ENCODE data around the gene MSRB2.
"Not testable (repeated sequence)": the region's sequence is repeated elsewhere in the genome, so short reads cannot be mapped to it uniquely, and the experiment has no call there.

The MSRB2 gene

GRCh38 chr10:23095404-23095965 is at the start of gene MSRB2:
TSS of gene MSRB2 (plus strand) at chr10:23095579. CDS start at chr10:23095609, 30 bp downstream.
- peak; percentile 51 to 54 for DNase-seq (ENCODE audit: low read depth in 2 of 2)

- DNase-seq (ENCODE audit: low read depth in 2 of 2): no peak
These were observed 49.4 kb upstream of the MSRB2 start for GRCh38 chr10:23046027-23046426.

- DNase-seq (ENCODE audit: low read depth in 2 of 2): no peak
These were observed 48.0 kb upstream of the MSRB2 start for GRCh38 chr10:23047201-23048050.

DNA sequence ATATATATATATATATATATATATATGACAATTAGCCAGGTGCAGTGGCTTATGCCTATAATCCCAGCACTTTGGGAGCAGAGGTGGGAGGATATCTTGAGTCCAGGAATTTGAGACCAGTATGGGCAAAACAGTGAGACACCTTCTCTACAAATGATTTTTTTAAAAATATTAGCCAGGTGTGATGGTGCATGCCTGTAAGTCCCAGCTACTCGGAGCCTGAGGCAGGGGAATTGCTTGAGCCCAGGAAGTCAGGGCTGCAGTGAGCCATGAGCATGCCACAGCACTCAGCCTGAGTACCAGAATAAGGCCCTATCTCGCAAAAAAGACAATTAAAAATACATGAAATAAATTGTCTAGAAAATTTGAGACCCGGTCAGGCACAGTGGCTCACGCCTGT is 47.2 kb upstream of the MSRB2 start:
- DNase-seq (ENCODE audit: low read depth in 2 of 2): no peak

GRCh38 chr10:23051278-23051677 is 44.1 kb upstream of the MSRB2 start:
- DNase-seq (ENCODE audit: low read depth in 2 of 2): no peak

DNA sequence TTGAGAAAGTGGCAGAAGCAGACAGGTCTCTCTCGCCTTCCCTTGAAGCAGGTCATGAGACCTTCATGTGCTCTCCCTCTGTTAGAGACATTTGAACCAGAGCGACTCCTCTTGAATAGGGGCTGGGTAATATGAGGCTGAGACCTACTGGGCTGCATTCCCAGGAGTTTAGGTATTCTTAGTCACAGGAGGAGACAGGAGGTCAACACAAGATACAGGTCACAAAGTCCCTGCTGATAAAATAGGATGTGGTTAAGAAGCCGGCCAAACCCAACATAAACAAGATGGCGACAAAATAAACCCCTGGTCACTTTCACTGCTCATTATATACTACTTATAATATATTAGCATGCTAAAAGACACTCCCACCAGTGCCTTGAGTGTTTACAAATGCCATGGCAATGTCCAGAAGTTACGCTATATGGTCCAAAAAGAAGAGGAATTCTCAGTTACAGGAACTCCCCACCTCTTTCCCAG is 43.5 kb upstream of the MSRB2 start:
- DNase-seq (ENCODE audit: low read depth in 2 of 2): no peak

DNA sequence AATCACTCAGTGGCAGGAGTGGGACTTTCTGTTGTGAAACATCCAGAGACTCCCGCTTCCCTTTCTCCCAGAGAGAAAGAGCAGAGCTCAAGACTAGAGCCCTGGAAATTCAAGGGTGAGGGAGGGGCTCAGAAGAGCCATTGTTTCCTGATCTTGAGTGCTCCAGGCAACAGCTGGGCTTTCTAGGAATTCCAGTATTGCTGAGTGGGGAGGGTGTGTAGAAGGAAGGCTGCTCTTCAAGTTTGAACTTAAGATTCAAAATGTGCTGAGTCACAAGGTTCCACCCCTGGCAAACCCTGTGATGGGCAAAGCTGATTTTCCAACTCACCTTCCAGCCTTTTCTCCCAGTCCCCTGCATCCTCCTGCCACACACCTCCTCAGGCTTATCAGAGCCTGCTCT is 42.3 kb upstream of the MSRB2 start:
- DNase-seq (ENCODE audit: low read depth in 2 of 2): no peak

GRCh38 chr10:23055424-23056185 is 39.8 kb upstream of the MSRB2 start:
- no peak for DNase-seq (ENCODE audit: low read depth in 2 of 2)

- DNase-seq (ENCODE audit: low read depth in 2 of 2): no peak
These were observed 39.2 kb upstream of the MSRB2 start for GRCh38 chr10:23056186-23056579.

GRCh38 chr10:23058366-23058765 is 37.0 kb upstream of the MSRB2 start:
- DNase-seq (ENCODE audit: low read depth in 2 of 2): no peak

GRCh38 chr10:23060918-23061317 is 34.5 kb upstream of the MSRB2 start:
- DNase-seq (ENCODE audit: low read depth in 2 of 2): no peak

DNA sequence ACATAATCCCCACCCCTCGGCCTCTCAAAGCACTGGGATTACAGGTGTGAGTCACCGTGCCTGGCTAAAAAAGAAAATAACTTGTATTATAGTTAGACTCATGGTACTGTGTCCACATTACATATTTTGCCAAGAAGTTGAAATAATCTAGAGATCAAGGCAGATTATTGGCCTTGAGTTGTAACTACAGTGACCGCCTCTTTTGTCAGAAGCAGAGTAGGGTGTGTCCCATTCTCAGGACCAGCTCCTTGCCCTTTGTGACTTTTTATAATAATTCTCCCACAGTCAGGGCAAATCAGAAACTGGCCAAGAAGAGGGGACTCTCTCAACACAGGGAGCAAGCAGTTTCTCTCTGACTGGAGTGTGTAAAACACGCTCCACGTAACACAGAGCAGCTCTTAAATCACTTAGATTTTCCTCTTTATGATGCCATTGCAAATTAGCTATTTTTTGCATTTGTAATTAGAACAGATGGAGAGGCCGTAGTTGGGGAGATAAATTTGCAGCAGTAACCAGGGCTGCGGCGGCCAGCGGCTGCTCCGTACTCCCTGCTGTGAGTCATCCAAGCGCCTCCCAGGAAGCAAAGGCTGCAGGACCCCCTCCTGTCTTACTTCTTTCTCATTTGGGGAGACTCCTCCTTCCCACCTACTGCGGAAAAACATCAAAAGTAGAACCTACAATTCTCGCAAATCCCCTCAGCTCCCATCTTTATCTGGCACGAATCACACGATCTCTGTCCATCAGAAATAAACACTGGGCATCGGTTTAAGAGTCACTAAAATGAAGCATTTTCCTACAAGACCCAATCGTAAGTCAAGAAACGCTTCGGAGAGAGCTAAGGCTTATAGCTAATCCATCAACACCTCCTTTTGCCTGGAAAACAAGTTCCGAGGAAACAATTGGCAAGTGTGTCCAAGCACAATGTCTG is 32.1 kb upstream of the MSRB2 start:
- no peak for DNase-seq (ENCODE audit: low read depth in 2 of 2)

- no peak for DNase-seq (ENCODE audit: low read depth in 2 of 2)
These were observed 31.2 kb upstream of the MSRB2 start for GRCh38 chr10:23063973-23064812.

DNA sequence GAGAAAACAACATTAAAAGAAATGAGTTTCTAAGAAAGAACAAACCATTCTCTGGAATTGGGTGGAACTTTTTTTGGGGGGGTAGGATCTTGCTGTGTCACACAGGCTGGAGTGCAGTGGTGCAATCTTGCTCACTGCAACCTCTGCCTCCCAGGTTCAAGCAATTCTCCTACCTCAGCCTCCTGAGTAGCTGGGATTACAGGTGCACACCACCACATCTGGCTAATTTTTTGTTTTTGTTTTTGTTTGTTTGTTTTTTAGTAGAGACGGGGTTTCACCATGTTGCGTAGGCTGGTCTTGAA is 30.6 kb upstream of the MSRB2 start:
- DNase-seq (ENCODE audit: low read depth in 2 of 2): not testable (repeated sequence)

DNA sequence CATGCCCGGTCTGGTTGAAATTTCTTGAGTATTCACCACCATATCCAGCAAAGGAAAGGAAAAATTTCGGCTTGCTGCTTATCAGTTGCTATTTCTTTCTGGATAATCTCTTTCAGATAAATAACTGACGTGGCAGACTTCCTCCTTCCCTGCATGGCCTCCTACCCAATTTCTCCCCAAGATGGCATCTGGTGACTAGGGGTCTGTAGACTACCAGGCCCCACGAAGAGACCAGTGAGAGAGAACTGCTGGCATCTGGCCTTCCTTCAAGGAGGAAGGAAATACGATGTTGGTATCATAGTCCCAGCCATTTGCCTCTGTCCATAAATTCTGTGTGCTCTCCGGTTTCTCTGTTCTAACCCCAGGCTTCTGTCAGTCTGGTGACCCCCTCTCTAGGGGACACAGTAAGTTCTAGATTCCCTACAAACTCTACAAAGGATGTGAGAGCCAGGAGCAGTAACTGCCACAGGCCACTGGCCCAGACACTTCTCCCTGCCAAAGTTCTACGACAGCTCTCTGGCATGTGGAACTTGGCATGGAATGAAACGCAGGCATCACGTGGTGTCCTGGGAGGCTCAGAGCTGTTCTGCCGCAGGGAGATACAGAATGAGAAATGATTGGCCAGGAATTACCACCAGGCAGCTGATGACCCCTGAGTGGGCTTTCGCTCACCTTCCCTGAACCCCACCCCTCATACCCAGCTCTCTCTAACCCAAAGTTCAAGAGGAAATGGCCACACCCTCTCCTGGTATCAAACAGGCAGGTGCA is 30.0 kb upstream of the MSRB2 start:
- DNase-seq (ENCODE audit: low read depth in 2 of 2): no peak

- DNase-seq (ENCODE audit: low read depth in 2 of 2): no peak
These were observed 28.0 kb upstream of the MSRB2 start for GRCh38 chr10:23067337-23067736.

GRCh38 chr10:23067939-23068775 is 27.2 kb upstream of the MSRB2 start:
- DNase-seq (ENCODE audit: low read depth in 2 of 2): peak; percentile 19

DNA sequence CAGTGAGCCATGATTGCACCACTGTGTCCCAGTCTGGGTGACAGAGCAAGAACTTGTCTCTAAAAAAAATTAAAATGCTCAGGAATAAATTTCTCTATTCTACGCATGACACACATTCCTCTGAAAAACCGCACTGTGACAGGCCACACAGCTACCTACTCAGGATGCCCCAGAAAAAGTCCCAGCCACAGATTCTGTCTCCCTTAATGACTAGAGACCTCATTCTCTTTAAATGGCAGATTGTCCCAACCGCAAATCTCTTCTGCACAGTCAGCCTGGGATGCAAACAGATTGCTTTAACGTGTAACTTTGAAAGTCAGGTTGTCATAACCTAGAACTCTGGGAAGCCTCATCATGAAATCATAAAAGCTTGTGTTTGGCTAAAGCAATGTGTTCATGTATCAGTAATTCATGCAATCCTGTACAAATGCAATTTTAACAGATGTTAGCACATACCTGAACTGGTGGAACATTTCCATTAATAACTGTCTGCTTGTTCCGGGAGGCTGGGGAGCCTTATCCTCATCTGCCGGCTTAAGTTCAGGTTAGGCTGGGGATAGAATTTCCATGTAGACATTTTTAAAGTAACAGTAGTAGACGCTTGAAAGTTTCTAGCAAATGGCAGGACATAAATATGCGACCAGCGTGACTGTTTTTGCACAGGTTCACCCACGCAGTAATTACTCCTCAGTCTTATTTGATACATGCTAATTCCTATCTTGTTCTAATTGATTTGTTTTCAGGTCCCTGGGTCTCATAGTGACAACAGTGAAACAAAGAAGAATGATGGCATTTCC is 26.2 kb upstream of the MSRB2 start:
- DNase-seq (ENCODE audit: low read depth in 2 of 2): no peak

All from stimulated activated CD8-positive, alpha-beta memory T cell treated with anti-CD3 and anti-CD28 coated beads, Interleukin-15, amount 100 ng/mL, for 48 hours (primary cell).